GM12878 (cell line): ENCODE results near the gene BZW1. TPM values are rescaled to one million over a fixed set of nuclear protein-coding genes. Genes with fewer than 3 reads are reported as not detected.

Experiments
- CEBPZ ChIP-seq: fragments of 150-350 bp; IDR thresholded peaks from 2 replicates; pipeline ENCODE4 v1.6.1; 2016; ENCODE audit warnings: low read depth, low read length
- CUX1 ChIP-seq: IDR thresholded peaks from 2 replicates; pipeline ENCODE4 v1.6.1; 2012; ENCODE audit warnings: improper control_type of control experiment, low read depth, low read length; ENCODE audit not compliant: insufficient replicate concordance
- ELK1 ChIP-seq: IDR thresholded peaks from 2 replicates; pipeline ENCODE4 v1.6.1; 2012; ENCODE audit warnings: low read depth, low read length, improper control_type of control experiment
- MAX ChIP-seq: IDR thresholded peaks from 2 replicates; pipeline ENCODE4 v1.6.1; 2012; ENCODE audit warnings: low read depth, low read length, improper control_type of control experiment
- polyA plus RNA-seq, 11 experiments: library from polyadenylated mRNA; depleted of rRNA in 4 of 11; unstranded in 6 of 11; stranded (reverse) in 5 of 11; fragments of >200 nt; fragmentation: Nextera tagmentation in 4 of 11; fragmentation: Illumina TruSeq in 1 of 11; extraction: Ambion mirVana in 4 of 11; extraction: Trizol in 1 of 11; gene quantifications; 1 replicate in 1 of 11; 2 replicates in 10 of 11; pipeline versions ENCODE4 v1.2.1 to v1.2.3, GENCODE V29; 2011 to 2016; ENCODE audit warnings: inconsistent platforms in 2 of 11, missing spikeins in 2 of 11, low read depth in 1 of 11
- total RNA-seq, 4 experiments: library from RNA; depleted of rRNA in 3 of 4; stranded (reverse); fragments of >200 nt in 3 of 4; fragmentation: Illumina TruSeq in 1 of 4; extraction: Trizol in 1 of 4; gene quantifications; 2 replicates each; pipeline versions ENCODE4 v1.2.1 to v1.2.3, GENCODE V29; 2013 to 2021

BZW1 gene
- total and polyA plus RNA-seq, 10 of the 15 experiments (the other 5 are each of a cell fraction or from before 2014, with no cell fraction given), result 186 to 349 (median 269) TPM

GRCh38 chr2:200790185-200790584 is 21.5 kb upstream of the BZW1 start (continued):
- TF ChIP-seq CUX1, result no peak
- TF ChIP-seq CEBPZ, result no peak
- TF ChIP-seq MAX, result no peak
- no peak for TF ChIP-seq ELK1
